Measurements from ENCODE around the gene DPH6. TPM values are rescaled to one million over a fixed set of nuclear protein-coding genes. Genes with fewer than 3 reads are reported as not detected.

DPH6 gene
- total and polyA plus RNA-seq, 2 experiments from 2014 or later, result 14.2 to 28.6 TPM

- H3K4me1 ChIP-seq (ENCODE audit: insufficient read depth), result peaks cover 19% of the 10 kb centered on the region
- WGBS, 2 experiments (ENCODE audit: low coverage in 1 of 2, low lambda C conversion rate in 2 of 2, missing lambda C conversion rate in 2 of 2), result 93 to 99% methylated on average over 3 to 4 of the region's 4 CpGs
Measured at GRCh38 chr15:35436422-35436821, 109.5 kb downstream of the DPH6 start.

GRCh38 chr15:35431281-35431680 is 114.7 kb downstream of the DPH6 start:
- no peak overlapping the region for H3K9ac ChIP-seq
- no peaks in the 10 kb centered on the region for H4K20me1 ChIP-seq (ENCODE audit: insufficient read depth)
- TF ChIP-seq EZH2phosphoT487 (IDR thresholded peaks at IDR 0.05; ENCODE audit: insufficient read depth, low read depth), result no peak
- TF ChIP-seq EZH2 (IDR thresholded peaks at IDR 0.05; ENCODE audit: insufficient read depth, poor library complexity, severe bottlenecking), result no peak
- H3F3A ChIP-seq (ENCODE audit: insufficient read depth), result peaks cover 12% of the 10 kb centered on the region
- no peak overlapping the region for H3K4me3 ChIP-seq
- in situ Hi-C loops (cut with MboI), result no loop called here
- H3K4me2 ChIP-seq (ENCODE audit: unreplicated experiment), result no peak overlapping the region
- no peaks in the 10 kb centered on the region for H3K27me3 ChIP-seq (replicated peaks; ENCODE audit: insufficient read depth)
- no peak for DNase-seq
- H3K9me3 ChIP-seq (ENCODE audit: low read depth), result no peaks in the 10 kb centered on the region
- no peak overlapping the region for H3K27ac ChIP-seq
- 94 to 100% methylated on average over 1 of the region's 1 CpG for WGBS, 2 experiments (ENCODE audit: low coverage in 1 of 2, low lambda C conversion rate in 2 of 2, missing lambda C conversion rate in 2 of 2)
- H3K36me3 ChIP-seq (ENCODE audit: low read depth), result no peaks in the 10 kb centered on the region
- peaks cover 16% of the 10 kb centered on the region for H3K4me1 ChIP-seq (ENCODE audit: insufficient read depth)
- H2AFZ ChIP-seq, result no peak overlapping the region
- H3K9me2 ChIP-seq (ENCODE audit: insufficient read depth), result no peaks in the 10 kb centered on the region
- no peaks in the 10 kb centered on the region for H3K79me2 ChIP-seq (ENCODE audit: insufficient read depth)

More at GRCh38 chr15:35436422-35436821, 109.5 kb downstream of the DPH6 start:
- Histone ChIP-seq H3K9me3 (ENCODE audit: low read depth) (no peaks in the 10 kb centered on the region), H3K79me2 (ENCODE audit: insufficient read depth) (no peaks in the 10 kb centered on the region), H2AFZ (no peak overlapping the region), H3K36me3 (ENCODE audit: low read depth) (no peaks in the 10 kb centered on the region), H3K9me2 (ENCODE audit: insufficient read depth) (no peaks in the 10 kb centered on the region), H3K27me3 (replicated peaks; ENCODE audit: insufficient read depth) (no peaks in the 10 kb centered on the region), H4K20me1 (ENCODE audit: insufficient read depth) (no peaks in the 10 kb centered on the region), H3K4me3 (no peak overlapping the region), H3F3A (ENCODE audit: insufficient read depth) (0 out of 2 replicates have a peak, but pooled peaks cover 9% of the 10 kb centered on the region), H3K4me2 (ENCODE audit: unreplicated experiment) (no peak overlapping the region), H3K9ac (no peak overlapping the region), H3K27ac (no peak overlapping the region)
- no peak for TF ChIP-seq EZH2phosphoT487 (IDR thresholded peaks at IDR 0.05; ENCODE audit: insufficient read depth, low read depth)
- TF ChIP-seq EZH2 (IDR thresholded peaks at IDR 0.05; ENCODE audit: insufficient read depth, poor library complexity, severe bottlenecking), result no peak
- in situ Hi-C loops (cut with MboI), result no loop called here
- DNase-seq, result no peak

- TF ChIP-seq EZH2phosphoT487 (IDR thresholded peaks at IDR 0.05; ENCODE audit: insufficient read depth, low read depth) (no peak), EZH2 (IDR thresholded peaks at IDR 0.05; ENCODE audit: insufficient read depth, poor library complexity, severe bottlenecking) (no peak)
- no peak overlapping the region for H3K9ac ChIP-seq
- H3K9me3 ChIP-seq (ENCODE audit: low read depth), result no peaks in the 10 kb centered on the region
- no peak overlapping the region for H3K4me3 ChIP-seq
- no peaks in the 10 kb centered on the region for H4K20me1 ChIP-seq (ENCODE audit: insufficient read depth)
- in situ Hi-C loops (cut with MboI), result no loop called here
- H3K4me2 ChIP-seq (ENCODE audit: unreplicated experiment), result no peak overlapping the region
- peaks cover 17% of the 10 kb centered on the region for H3K4me1 ChIP-seq (ENCODE audit: insufficient read depth)
- H3K36me3 ChIP-seq (ENCODE audit: low read depth), result no peaks in the 10 kb centered on the region
- no peaks in the 10 kb centered on the region for H3K9me2 ChIP-seq (ENCODE audit: insufficient read depth)
- no peaks in the 10 kb centered on the region for H3K79me2 ChIP-seq (ENCODE audit: insufficient read depth)
- H3F3A ChIP-seq (ENCODE audit: insufficient read depth), result peaks cover 13% of the 10 kb centered on the region
- H3K27ac ChIP-seq, result no peak overlapping the region
- no peak overlapping the region for H2AFZ ChIP-seq
- H3K27me3 ChIP-seq (replicated peaks; ENCODE audit: insufficient read depth), result no peaks in the 10 kb centered on the region
- no peak for DNase-seq
Measured at GRCh38 chr15:35430301-35430700, 115.7 kb downstream of the DPH6 start.

- H3K36me3 ChIP-seq (ENCODE audit: low read depth), result no peaks in the 10 kb centered on the region
- in situ Hi-C loops (cut with MboI), result no loop called here
- H3K4me2 ChIP-seq (ENCODE audit: unreplicated experiment), result peak overlapping the region; percentile 69
- H3K27ac ChIP-seq, result peak overlapping the region; percentile 35
- H3F3A ChIP-seq (ENCODE audit: insufficient read depth), result peaks cover 13% of the 10 kb centered on the region
- peak overlapping the region; percentile 62 for H2AFZ ChIP-seq
- H3K27me3 ChIP-seq (replicated peaks; ENCODE audit: insufficient read depth), result no peaks in the 10 kb centered on the region
- no peak overlapping the region for H3K9ac ChIP-seq
- H3K9me3 ChIP-seq (ENCODE audit: low read depth), result no peaks in the 10 kb centered on the region
- H3K4me3 ChIP-seq, result peak overlapping the region; percentile 45; the same call in 1 of the 2 replicates
- no peak for TF ChIP-seq EZH2 (IDR thresholded peaks at IDR 0.05; ENCODE audit: insufficient read depth, poor library complexity, severe bottlenecking)
- no peak for TF ChIP-seq EZH2phosphoT487 (IDR thresholded peaks at IDR 0.05; ENCODE audit: insufficient read depth, low read depth)
- H3K4me1 ChIP-seq (ENCODE audit: insufficient read depth), result peaks cover 17% of the 10 kb centered on the region
- no peaks in the 10 kb centered on the region for H3K79me2 ChIP-seq (ENCODE audit: insufficient read depth)
- H4K20me1 ChIP-seq (ENCODE audit: insufficient read depth), result no peaks in the 10 kb centered on the region
- no peaks in the 10 kb centered on the region for H3K9me2 ChIP-seq (ENCODE audit: insufficient read depth)
- DNase-seq, result no peak
Measured at GRCh38 chr15:35427496-35427895, 118.5 kb downstream of the DPH6 start.

GRCh38 chr15:35427091-35427490 is 118.9 kb downstream of the DPH6 start:
- Histone ChIP-seq H3K27ac (peak overlapping the region; percentile 35), H4K20me1 (ENCODE audit: insufficient read depth) (no peaks in the 10 kb centered on the region), H3K9ac (no peak overlapping the region), H2AFZ (peak overlapping the region; percentile 62), H3K27me3 (replicated peaks; ENCODE audit: insufficient read depth) (no peaks in the 10 kb centered on the region), H3K79me2 (ENCODE audit: insufficient read depth) (no peaks in the 10 kb centered on the region), H3K4me3 (peak overlapping the region; percentile 45), H3K9me3 (ENCODE audit: low read depth) (no peaks in the 10 kb centered on the region), H3F3A (ENCODE audit: insufficient read depth) (peaks cover 13% of the 10 kb centered on the region), H3K36me3 (ENCODE audit: low read depth) (no peaks in the 10 kb centered on the region), H3K4me2 (ENCODE audit: unreplicated experiment) (peak overlapping the region; percentile 69), H3K9me2 (ENCODE audit: insufficient read depth) (no peaks in the 10 kb centered on the region), H3K4me1 (ENCODE audit: insufficient read depth) (peaks cover 17% of the 10 kb centered on the region)
- in situ Hi-C loops (cut with MboI), result no loop called here
- no peak for TF ChIP-seq EZH2 (IDR thresholded peaks at IDR 0.05; ENCODE audit: insufficient read depth, poor library complexity, severe bottlenecking)
- no peak for TF ChIP-seq EZH2phosphoT487 (IDR thresholded peaks at IDR 0.05; ENCODE audit: insufficient read depth, low read depth)
- WGBS, 2 experiments (ENCODE audit: low coverage in 1 of 2, low lambda C conversion rate in 2 of 2, missing lambda C conversion rate in 2 of 2), result 0 to 3% methylated on average over 3 of the region's 3 CpGs
- peak; percentile 66 for DNase-seq
